Activated T-helper 1 cell treated with anti-CD3 and anti-CD28 coated beads, Interleukin-2, amount 50 U/mL, for 16 hours (primary cell): ENCODE measurements around the gene PDZD4.

ENCODE experiments used
- DNase-seq, 2 donors: peaks; one replicate each; pipeline ENCODE4 v3.0.0-alpha.2; 2020; ENCODE audit warnings: low read depth in 1 of 2, low spot score in 1 of 2

The PDZD4 gene

DNA sequence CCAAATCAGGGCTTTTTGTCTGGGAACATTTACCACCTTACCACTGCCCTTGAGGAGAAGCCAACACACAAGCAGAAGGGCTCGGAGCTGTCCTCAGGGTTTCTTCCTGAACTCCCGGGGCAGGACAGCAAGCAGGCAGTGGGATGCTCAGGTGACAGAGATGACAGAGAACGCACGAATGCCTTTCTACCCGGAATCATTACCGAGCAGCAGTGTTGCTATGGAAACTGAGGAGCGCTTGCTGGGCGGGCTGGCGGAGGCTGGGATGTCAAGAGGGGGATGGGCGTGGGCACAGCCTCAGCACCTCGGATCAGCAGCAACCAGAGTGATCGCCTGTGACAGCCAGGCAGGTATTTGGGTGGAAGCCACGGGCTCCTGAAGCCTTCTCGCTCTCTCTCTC lies 18.1 kb downstream of the PDZD4 start:
- no peak for DNase-seq

- DNase-seq, result no peak
Observed at GRCh38 chrX:153807976-153808375, 22.4 kb downstream of the PDZD4 start.

- DNase-seq, result no peak
Observed at GRCh38 chrX:153806999-153807575, 23.3 kb downstream of the PDZD4 start.

- no peak for DNase-seq
Observed at GRCh38 chrX:153805436-153805835, 24.9 kb downstream of the PDZD4 start.

DNA sequence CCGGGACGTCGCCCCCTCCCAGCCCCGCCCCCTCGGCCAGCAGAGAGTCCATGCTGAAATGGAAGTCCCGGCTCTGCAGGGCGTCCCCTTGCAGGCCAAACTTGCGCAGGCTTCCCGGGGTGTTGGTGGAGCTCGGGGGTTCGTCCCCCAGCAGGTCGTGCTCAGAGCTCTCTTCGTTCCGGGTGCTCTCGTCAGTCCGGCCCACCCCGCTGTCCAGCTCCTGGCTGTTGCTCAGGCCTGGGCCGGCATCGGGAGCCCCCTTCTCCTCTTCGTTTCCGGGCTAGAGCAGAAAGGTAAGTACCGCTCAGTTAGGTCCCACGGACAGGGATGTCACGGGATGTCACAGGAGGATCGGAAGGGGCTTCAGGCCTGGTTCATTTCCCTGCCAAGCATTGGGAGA lies 25.7 kb downstream of the PDZD4 start:
- DNase-seq, result no peak

DNA sequence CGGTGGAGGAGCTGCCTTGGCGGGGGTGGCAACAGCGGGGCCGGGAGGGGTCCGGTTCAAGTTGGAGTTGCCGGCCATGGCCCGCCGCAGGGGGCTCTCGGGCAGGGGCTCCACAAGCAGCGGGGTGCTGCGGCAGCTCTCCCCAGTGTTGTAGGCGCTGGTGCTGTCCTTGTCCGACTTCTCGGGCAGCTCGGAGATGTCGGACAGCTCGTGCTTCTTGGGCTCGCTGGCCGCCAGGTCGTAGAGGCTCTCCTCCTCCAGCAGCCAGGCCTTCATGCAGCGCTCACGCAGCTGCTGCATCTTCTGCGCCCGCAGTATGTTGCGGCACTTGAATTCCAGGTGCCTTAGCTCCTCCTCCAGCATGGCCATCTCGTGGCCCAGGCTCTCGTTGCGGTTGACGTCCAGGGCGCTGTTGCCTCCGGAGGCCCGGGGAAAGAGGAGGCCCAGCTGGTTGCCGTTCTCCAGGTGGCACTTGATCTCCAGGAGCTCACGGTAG lies 26.2 kb downstream of the PDZD4 start:
- no peak for DNase-seq

DNA sequence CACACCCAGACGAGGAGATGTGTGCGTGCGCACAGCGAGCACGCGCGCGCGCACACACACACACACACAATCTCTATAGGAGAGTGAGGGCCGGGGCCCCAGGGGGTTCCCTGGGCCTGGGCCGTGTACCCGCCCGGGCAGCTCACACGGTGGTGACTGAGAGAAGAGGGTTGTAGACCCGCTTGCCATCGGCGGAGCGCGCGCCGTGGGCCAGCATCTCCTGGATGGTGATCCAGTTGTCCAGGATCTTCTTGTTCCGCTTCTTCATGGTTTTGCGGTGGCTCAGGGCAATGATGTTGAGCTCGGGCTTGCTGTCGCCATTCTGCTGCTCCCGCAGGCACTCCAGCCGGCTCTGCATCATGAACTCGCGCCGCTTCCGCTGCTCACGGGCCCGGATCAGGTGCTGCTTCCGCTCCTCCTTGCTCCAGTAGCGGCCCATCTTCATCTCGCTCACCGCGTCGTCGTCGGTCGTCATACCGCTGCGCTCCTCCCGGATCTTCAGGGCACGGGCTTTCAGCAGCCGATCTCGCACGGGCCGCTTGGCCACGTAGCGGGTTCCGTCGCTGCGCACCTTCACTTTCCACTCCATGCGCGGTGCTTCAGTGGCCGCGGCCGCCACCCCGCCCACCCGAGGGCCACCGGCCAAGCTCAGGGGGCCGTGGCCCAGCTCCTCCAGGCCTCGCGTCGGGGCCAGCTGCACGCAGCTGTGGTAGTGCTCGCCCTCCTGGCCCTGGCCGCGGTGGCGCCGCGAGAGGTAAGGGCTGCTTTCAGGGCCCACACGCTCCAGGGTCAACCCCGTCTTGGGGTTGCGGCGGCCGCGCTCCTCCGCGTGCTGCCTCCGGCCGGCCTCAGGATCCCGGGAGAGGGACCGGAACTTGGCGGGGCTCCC lies 26.9 kb downstream of the PDZD4 start:
- DNase-seq, result no peak

DNA sequence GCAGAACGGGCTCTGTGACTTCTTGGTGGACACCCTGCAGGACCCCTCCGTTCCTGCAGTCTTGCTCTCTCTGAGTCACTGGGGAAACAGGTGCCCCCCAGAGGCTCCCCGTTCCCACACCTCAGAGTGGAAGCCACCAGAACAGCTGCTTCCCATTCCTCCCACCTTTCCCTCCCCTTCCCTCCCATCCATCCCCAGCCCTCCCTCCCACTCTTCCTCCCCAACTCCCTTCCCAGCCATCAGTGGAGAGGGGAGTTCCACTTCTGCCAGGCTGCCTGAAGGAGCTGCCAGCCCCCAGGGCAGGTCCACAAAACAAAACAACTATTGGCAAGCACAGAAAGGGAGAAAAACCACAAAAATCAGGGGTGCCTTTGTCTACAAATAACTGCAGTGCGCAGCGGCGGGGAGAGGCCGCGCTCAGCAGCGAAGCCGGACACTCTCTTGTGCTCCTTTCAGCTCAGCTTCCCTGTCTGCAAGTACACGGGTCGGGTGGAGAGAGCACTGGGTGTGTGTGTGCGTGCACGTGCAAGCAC lies 27.8 kb downstream of the PDZD4 start:
- no peak for DNase-seq

- DNase-seq, result no peak
Observed at GRCh38 chrX:153801669-153802068, 28.7 kb downstream of the PDZD4 start.

GRCh38 chrX:153800746-153801145 lies 29.6 kb downstream of the PDZD4 start:
- DNase-seq, result no peak

DNA sequence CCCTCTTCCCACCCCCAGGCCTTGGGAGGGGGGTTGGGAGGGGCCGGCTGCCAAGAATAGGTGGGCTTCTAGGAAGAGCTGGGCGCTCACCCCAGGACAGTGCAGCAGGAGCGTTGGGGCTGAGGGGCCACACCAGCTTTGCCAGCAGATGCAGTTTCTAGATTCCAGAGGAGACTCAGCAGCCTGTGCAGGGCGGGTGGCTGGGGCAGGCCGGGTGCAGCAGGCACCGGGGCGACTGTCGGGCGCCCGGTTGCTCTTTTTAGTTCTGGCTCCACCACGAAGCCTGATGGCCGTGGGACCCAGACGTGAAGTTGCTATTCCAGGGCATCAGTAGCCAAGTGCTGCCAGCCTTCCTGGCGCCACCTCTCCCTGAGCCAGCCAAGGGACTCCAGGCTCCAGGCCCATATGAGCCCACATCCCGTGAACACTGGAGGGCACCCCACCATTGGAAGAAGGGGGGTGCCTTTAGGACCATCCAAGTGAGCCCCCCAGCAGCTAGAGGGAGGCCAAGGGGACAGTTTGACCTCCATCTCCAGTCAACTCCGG lies 30.1 kb downstream of the PDZD4 start:
- no peak for DNase-seq

- no peak for DNase-seq
Observed at GRCh38 chrX:153799326-153799725, 31.0 kb downstream of the PDZD4 start.

- DNase-seq, result no peak
Observed at GRCh38 chrX:153797415-153798015, 32.8 kb downstream of the PDZD4 start.

- DNase-seq, result no peak
Observed at GRCh38 chrX:153794897-153795816, 35.2 kb downstream of the PDZD4 start.

GRCh38 chrX:153794018-153794896 lies 36.1 kb downstream of the PDZD4 start, which contains the start of the genes IDH3G and SSR4:
Gene IDH3G (minus strand): TSS chrX:153794375. CDS start chrX:153794326, 49 bp downstream.
Gene SSR4 (plus strand): TSS chrX:153794668. CDS start chrX:153794688, 20 bp downstream.
- peak; percentile 74 to 88 for DNase-seq

DNA sequence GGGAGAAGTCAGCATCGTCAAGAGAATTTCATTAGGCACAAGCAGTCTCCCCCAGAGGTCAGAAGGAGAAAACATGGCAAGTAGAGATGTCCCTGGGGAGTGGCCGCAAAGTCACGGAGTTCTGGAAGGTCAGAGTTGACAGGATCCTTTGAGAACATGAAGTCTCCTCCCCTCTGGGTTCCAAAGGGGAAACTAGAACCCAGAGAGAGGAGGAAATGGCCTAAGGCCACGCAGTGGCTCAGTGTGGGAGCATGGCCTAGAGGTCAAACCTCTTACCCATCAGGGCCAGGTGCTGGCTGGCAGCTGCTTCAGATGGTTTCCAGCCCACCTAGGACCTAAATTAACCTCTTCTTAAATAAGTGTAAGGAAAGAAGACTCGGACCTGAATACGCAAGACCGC lies 37.1 kb downstream of the PDZD4 start:
- no peak for DNase-seq

- DNase-seq, result no peak
Observed at GRCh38 chrX:153792368-153792767, 38.0 kb downstream of the PDZD4 start.

- no peak for DNase-seq
Observed at GRCh38 chrX:153791104-153791852, 39.1 kb downstream of the PDZD4 start.

GRCh38 chrX:153789654-153790053 lies 40.7 kb downstream of the PDZD4 start:
- DNase-seq, result no peak
